OCI-LY7 (cell line): ENCODE measurements around the gene CDH22. TPM values are rescaled to one million over a fixed set of nuclear protein-coding genes. Genes with fewer than 3 reads are reported as not detected.

ENCODE experiments used
- BruUV-seq: library from RNA; stranded (reverse); fragments of 400-500 nt; replicated peaks from 2 replicates; lab custom pipeline; 2021; lab: Mats Ljungman, UMichigan
- CTCF ChIA-PET: fragments of 300-600 bp; sonication (Branson Sonifier 250); formaldehyde crosslinking; loops from one replicate; lab custom pipeline; 2022; ENCODE audit warnings: antibody characterized with exemption; ENCODE audit not compliant: unreplicated experiment; lab: Charles Lee
- POLR2A ChIA-PET: fragments of 300-600 bp; sonication (Branson Sonifier 250); formaldehyde crosslinking; loops from one replicate; lab custom pipeline; 2022; ENCODE audit warnings: antibody characterized with exemption; lab: Charles Lee
- DNase-seq: peaks from one replicate; pipeline ENCODE4 v3.0.0-alpha.2; 2015; ENCODE audit warnings: low spot score
- H2AFZ ChIP-seq: fragments of 200-600 bp; sonication (generic), shearing (Covaris generic); 2 replicates; pipeline ENCODE4 v1.6.1; 2014; ENCODE audit warnings: mild to moderate bottlenecking, antibody characterized with exemption, low read length, moderate library complexity
- H3K27ac ChIP-seq: fragments of 200-600 bp; sonication (generic); 2 replicates; pipeline ENCODE4 v1.5.1; 2014; ENCODE audit warnings: mixed run types, low read depth, mild to moderate bottlenecking, moderate library complexity, low read length, inconsistent platforms; ENCODE audit not compliant: poor library complexity, severe bottlenecking
- H3K36me3 ChIP-seq: fragments of 200-600 bp; sonication (generic); 2 replicates; pipeline ENCODE4 v1.6.1; 2014; ENCODE audit warnings: mild to moderate bottlenecking, antibody characterized with exemption, low read length, moderate library complexity, mixed read lengths; ENCODE audit not compliant: insufficient read depth
- H3K4me1 ChIP-seq: fragments of 200-600 bp; sonication (generic); 2 replicates; pipeline ENCODE4 v1.5.1; 2014; ENCODE audit warnings: mild to moderate bottlenecking, low read length; ENCODE audit not compliant: insufficient read depth, poor library complexity, severe bottlenecking
- H3K4me2 ChIP-seq: fragments of 200-600 bp; sonication (generic); 2 replicates; pipeline ENCODE4 v1.6.1; 2014; ENCODE audit warnings: mild to moderate bottlenecking, low read length
- H3K4me3 ChIP-seq: fragments of 200-600 bp; sonication (generic); 2 replicates; pipeline ENCODE4 v1.5.1; 2014; ENCODE audit warnings: mild to moderate bottlenecking, low read depth, low read length; ENCODE audit not compliant: poor library complexity, severe bottlenecking
- H3K79me2 ChIP-seq: fragments of 200-600 bp; sonication (generic); 2 replicates; pipeline ENCODE4 v1.6.1; 2016; ENCODE audit warnings: low read depth, mild to moderate bottlenecking, low read length, moderate library complexity, mixed read lengths; ENCODE audit not compliant: insufficient read depth
- H3K9me2 ChIP-seq: fragments of 200-600 bp; sonication (generic); 2 replicates; pipeline ENCODE4 v1.6.1; 2016; ENCODE audit warnings: mild to moderate bottlenecking, low read length, mixed read lengths; ENCODE audit not compliant: insufficient read depth
- H3K9me3 ChIP-seq: fragments of 200-600 bp; sonication (generic); 2 replicates; pipeline ENCODE4 v1.6.1; 2014; ENCODE audit warnings: mild to moderate bottlenecking, mixed run types, low read length, mixed read lengths
- H4K20me1 ChIP-seq: fragments of 200-600 bp; sonication (generic); 2 replicates; pipeline ENCODE4 v1.6.1; 2014; ENCODE audit warnings: mild to moderate bottlenecking, antibody characterized with exemption, low read length, moderate library complexity, mixed read lengths; ENCODE audit not compliant: insufficient read depth
- EZH2phosphoT487 ChIP-seq: fragments of 200-600 bp; sonication (generic); IDR thresholded peaks from 2 replicates; pipeline ENCODE4 v1.6.1; 2018; ENCODE audit warnings: low read depth, borderline replicate concordance, mild to moderate bottlenecking, mixed run types, antibody characterized with exemption, low read length, moderate library complexity, mixed read lengths
- intact Hi-C: fragments of 100-400 bp; cut with micrococcal nuclease; formaldehyde crosslinking; loops from one replicate; pipeline ENCODE4 v1.10.0; 2022; ENCODE audit not compliant: unreplicated experiment
- total RNA-seq, 2 experiments: library from RNA; depleted of rRNA in 1 of 2; stranded (reverse); fragments of >200 nt in 1 of 2; shearing (Covaris generic) in 1 of 2; gene quantifications; 2 replicates each; pipeline ENCODE4 v1.2.3, GENCODE V29; 2014 to 2022
- TF ChIP-seq, protein P1 (sequence below): fragments of 200-600 bp; sonication (generic); conservative IDR thresholded peaks from 2 replicates; pipeline ENCODE4 v1.5.1; 2014; ENCODE audit warnings: mild to moderate bottlenecking, antibody characterized with exemption, low read length, moderate library complexity, mixed read lengths

CDH22 gene
- total RNA-seq, 2 experiments from 2014 or later: not detected

DNA sequence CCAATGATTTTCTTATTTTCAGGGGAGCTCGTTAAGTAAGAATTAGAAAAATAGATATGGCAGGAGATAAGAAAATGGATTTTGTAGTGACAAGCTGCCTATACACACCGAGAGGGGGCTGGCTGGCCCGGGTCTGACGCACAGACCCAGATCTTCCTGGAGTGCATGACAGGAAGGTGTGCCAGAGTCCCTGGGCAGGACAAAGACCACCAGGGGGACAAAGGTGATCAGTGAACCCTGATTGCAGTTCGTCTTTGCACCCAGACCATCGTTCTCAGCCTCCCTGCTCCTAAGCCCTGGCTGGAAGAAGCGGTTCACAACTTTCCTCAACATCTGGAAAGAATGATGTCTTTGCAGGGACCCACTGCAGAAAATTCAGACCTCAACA lies 24.3 kb downstream of the CDH22 start:
- Histone ChIP-seq H3K9me2 (no peaks in the 10 kb centered on the region), H3K4me1 (no peaks in the 10 kb centered on the region), H3K36me3 (no peaks in the 10 kb centered on the region), H3K9me3 (no peaks in the 10 kb centered on the region), H3K4me3 (no peak overlapping the region), H2AFZ (no peak overlapping the region), H3K27ac (no peak overlapping the region), H3K79me2 (no peaks in the 10 kb centered on the region), H4K20me1 (no peaks in the 10 kb centered on the region), H3K4me2 (no peak overlapping the region)
- TF ChIP-seq, protein P1, sequence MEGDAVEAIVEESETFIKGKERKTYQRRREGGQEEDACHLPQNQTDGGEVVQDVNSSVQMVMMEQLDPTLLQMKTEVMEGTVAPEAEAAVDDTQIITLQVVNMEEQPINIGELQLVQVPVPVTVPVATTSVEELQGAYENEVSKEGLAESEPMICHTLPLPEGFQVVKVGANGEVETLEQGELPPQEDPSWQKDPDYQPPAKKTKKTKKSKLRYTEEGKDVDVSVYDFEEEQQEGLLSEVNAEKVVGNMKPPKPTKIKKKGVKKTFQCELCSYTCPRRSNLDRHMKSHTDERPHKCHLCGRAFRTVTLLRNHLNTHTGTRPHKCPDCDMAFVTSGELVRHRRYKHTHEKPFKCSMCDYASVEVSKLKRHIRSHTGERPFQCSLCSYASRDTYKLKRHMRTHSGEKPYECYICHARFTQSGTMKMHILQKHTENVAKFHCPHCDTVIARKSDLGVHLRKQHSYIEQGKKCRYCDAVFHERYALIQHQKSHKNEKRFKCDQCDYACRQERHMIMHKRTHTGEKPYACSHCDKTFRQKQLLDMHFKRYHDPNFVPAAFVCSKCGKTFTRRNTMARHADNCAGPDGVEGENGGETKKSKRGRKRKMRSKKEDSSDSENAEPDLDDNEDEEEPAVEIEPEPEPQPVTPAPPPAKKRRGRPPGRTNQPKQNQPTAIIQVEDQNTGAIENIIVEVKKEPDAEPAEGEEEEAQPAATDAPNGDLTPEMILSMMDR: no peak
- DNase-seq: no peak
- BruUV-seq: no TSS peak
- POLR2A ChIA-PET: interaction anchor here (0.7 kb wide), 1 partner anchor 15 kb away, joined by 3 read pairs; no protein-coding TSS in a partner anchor
- intact Hi-C loops: no loop called here
- CTCF ChIA-PET: no interaction called here

DNA sequence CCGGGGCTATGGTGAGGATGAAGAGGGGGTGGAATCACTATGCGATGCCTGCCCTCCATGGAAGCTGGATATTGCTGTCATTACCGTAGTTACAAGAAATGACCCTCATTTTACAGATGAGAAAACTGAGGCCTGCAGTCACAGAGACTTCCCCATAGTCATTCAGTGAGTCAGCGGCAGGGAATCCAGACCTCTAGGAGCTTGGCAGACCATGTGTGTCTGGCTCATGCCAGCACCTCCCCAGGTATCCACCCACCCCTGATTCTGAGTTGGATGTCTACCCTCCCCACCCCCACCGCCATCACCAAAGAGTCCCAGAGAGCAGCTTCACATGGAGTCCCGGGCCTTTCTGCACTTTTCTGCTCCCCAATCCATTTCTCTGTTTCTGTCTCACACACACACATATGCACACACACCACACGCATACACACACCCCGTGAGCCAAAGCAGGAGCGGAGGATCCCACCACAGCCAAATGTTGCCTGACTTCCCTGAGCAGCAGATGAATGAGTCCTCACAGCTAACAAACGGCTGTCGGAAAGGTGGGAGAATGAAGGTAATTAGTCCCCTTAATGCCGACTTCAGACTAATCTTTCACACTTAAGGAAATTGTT lies 24.8 kb downstream of the CDH22 start:
- DNase-seq: no peak
- no peak overlapping the region for H3K4me2 ChIP-seq
- no peak overlapping the region for H3K27ac ChIP-seq
- no peaks in the 10 kb centered on the region for H3K4me1 ChIP-seq
- H3K9me3 ChIP-seq: no peaks in the 10 kb centered on the region
- ChIA-PET POLR2A (interaction anchor here (0.7 kb wide), 1 partner anchor 15 kb away, joined by 3 read pairs; no protein-coding TSS in a partner anchor), CTCF (no interaction called here)
- H3K9me2 ChIP-seq: no peaks in the 10 kb centered on the region
- no TSS peak for BruUV-seq
- H3K79me2 ChIP-seq: no peaks in the 10 kb centered on the region
- intact Hi-C loops: no loop called here
- H2AFZ ChIP-seq: no peak overlapping the region
- TF ChIP-seq, protein P1: no peak
- no peak for TF ChIP-seq EZH2phosphoT487
- no peak overlapping the region for H3K4me3 ChIP-seq
- H3K36me3 ChIP-seq: no peaks in the 10 kb centered on the region
- H4K20me1 ChIP-seq: no peaks in the 10 kb centered on the region

DNA sequence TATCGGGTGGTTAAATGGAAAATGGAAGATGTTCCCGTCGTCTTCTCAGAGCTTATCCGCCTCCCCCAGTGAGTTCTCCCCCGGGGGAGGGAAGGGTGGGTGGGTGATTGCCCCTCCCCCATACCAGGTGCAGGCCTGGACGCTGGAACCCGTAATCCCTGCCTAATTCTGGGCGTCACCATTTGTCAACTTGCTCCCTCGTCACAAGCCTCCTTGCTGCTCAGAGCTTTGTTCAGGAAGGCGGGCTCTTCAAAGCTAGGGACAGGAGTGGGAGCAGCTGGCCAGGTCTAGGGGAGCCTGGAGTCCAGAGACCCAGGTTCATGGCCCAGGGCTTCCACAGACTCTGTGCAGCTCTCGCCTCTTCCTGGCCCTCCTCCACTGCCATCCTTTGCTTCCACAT lies 25.6 kb downstream of the CDH22 start:
- no peak overlapping the region for H3K4me2 ChIP-seq
- ChIA-PET CTCF (no interaction called here), POLR2A (no interaction called here)
- no TSS peak for BruUV-seq
- H3K36me3 ChIP-seq: no peaks in the 10 kb centered on the region
- intact Hi-C loops: no loop called here
- H3K4me3 ChIP-seq: no peak overlapping the region
- no peak overlapping the region for H2AFZ ChIP-seq
- H3K4me1 ChIP-seq: no peaks in the 10 kb centered on the region
- no peaks in the 10 kb centered on the region for H3K79me2 ChIP-seq
- no peak for DNase-seq
- TF ChIP-seq EZH2phosphoT487: no peak
- TF ChIP-seq, protein P1: no peak
- no peaks in the 10 kb centered on the region for H3K9me2 ChIP-seq
- H3K9me3 ChIP-seq: no peaks in the 10 kb centered on the region
- no peak overlapping the region for H3K27ac ChIP-seq
- no peaks in the 10 kb centered on the region for H4K20me1 ChIP-seq
